Mucosa of gallbladder (tissue), 1 donor: Measurements from ENCODE around the gene SLC35F5. TPM values are rescaled to one million over a fixed set of nuclear protein-coding genes. Genes with fewer than 3 reads are reported as not detected.
"Not testable (repeated sequence)": the region's sequence is repeated elsewhere in the genome, so short reads cannot be mapped to it uniquely, and the experiment has no call there.

Source experiments
- DNase-seq: peaks from one replicate; pipeline ENCODE4 v3.0.0-alpha.2; 2020; ENCODE audit warnings: low spot score
- total RNA-seq: library from RNA; stranded (reverse); gene quantifications from one replicate; pipeline ENCODE4 v1.2.1, GENCODE V29; 2021
- donor health status: DM: no; HTN: no; CAD: no.

The SLC35F5 gene, protein sequence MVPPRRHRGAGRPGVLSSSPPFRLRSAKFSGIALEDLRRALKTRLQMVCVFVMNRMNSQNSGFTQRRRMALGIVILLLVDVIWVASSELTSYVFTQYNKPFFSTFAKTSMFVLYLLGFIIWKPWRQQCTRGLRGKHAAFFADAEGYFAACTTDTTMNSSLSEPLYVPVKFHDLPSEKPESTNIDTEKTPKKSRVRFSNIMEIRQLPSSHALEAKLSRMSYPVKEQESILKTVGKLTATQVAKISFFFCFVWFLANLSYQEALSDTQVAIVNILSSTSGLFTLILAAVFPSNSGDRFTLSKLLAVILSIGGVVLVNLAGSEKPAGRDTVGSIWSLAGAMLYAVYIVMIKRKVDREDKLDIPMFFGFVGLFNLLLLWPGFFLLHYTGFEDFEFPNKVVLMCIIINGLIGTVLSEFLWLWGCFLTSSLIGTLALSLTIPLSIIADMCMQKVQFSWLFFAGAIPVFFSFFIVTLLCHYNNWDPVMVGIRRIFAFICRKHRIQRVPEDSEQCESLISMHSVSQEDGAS
- total RNA-seq = 82.6 TPM

GRCh38 chr2:113756355-113757137 lies at the start of gene SLC35F5:
Gene SLC35F5, minus strand, starts transcription at chr2:113756642. Its CDS starts 233 bp downstream, at chr2:113756409.
- DNase-seq = peak; percentile 94

- DNase-seq = no peak
Observed at GRCh38 chr2:113799375-113799774, 42.9 kb upstream of the SLC35F5 start.

DNA sequence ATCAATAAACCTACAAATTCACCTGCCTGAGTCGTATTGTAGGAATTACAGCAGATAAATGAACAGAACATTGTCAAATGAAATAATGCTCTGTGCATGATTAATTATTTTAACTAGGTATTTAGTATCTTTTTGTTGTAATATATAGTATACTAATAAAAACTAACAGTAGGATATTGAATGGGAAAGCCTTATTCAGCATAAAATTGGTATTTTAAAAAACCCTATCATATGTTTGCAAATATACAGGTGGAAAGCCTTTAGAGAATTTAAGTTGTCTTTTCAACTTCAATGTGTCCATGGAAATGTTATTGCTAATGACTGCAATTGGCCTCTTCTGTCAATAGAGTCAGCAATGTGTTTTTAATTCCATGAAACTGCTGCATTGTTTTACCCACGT lies 40.8 kb upstream of the SLC35F5 start:
- no peak for DNase-seq

DNA sequence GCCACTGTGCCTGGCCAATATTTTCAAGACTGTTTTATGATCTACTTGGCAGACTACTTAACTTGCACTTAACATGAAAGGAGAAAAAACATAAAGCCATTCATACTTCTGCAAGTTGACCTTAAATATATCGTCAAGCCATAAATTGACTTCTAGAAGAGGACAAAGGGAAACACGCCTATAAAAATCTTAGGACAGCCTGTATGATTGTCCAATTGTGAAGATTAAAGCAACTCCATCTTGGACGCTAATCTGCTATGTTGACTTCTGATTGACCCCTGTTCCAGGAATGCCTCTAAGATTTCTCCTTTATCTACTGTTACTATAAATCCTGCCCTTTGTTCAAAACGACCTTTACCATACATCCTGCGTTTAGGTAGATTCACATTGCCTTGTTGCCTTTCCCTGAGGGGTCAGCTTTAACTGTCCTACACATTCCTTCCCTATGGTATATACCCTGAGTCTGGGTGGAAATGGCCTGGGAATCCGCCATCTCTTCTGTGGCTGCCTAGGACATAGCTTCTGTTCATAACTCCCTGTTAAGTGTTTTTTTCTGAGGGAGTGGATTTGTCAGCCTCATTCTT lies 40.2 kb upstream of the SLC35F5 start:
- DNase-seq = no peak

DNA sequence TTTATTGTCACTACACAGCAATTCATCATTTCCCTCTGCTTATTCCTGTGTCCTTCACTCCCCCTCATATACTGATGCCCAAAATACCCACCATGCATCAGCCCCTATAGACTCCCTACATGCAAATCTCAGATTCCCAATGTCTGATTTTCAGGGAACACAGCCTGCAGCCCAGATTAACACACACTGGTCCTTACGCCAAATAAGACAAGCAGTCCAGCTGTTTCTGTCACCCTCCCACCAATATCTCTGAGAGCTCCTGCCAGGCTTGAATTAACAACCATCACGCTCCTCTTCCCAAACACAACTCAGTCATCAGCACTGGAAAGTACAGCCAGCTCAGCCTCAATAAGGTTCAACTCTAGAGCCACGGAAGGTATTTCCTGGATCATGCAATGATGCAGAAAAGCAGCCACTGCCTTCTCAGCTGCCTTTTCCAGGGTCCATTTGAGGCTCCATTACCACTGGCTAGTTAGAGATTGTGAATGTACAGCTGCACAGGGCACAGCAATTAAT lies 39.0 kb upstream of the SLC35F5 start:
- DNase-seq = no peak

- DNase-seq = no peak
Observed at GRCh38 chr2:113791697-113792590, 35.5 kb upstream of the SLC35F5 start.

DNA sequence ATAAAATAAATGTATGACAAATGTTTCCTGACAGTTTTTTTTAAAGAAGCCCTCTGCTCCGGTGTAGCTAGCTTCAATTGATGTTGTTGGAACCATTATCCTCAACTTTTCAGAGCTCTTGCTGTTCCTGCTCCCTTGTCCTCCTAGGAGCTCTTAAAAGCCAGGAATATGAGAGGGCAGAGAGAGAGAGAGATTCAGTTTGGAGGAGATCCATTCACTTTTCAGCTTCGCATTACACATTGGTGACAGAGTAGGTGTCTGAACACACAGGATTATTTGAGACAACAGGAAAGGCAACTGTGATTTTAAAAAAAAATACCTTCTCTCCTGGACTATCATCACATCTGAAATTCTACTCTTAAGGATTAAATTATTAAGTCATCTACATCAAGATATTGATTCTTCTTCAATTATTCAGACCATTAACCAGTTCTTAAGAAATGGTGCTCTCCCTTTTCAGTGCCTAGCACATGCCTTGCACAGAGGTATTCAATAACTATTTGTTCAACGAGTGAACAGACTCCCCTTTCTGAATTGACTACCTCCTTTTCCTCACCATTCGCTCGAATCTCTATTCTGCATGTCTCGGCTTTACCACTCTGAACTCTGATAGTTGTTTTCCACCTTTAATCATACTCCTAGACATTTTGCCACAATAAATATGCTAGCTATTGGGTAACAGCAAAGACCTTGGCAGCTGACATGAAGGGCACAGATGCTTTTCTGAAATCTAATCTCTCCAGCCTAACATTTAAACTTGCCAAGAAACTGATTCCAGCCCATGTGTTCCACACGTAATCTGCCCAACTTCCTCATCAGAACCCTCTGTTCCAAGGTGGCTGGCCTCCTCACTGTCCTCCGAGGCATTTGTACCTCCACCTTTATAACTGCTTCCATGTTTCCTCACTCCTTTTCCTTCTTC lies 28.6 kb upstream of the SLC35F5 start:
- DNase-seq = no peak

DNA sequence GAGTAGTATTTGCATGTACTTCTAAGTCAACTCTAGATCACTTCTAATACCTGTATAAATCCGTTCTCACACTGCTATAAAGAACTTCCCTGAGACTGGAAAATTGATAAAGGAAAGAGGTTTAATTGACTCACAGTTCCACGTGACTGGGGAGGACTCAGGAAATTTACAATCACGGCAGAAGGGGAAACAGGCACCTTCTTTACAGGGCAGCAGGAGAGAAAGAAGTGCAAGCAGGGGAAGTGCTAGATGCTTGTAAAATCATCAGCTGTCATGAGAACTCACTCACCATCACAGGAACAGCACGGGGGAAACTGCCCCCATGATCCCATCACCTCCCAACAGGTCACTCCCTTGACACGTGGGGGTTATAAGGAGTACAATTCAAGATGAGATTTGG lies 24.0 kb upstream of the SLC35F5 start:
- no peak for DNase-seq

GRCh38 chr2:113777371-113777770 lies 20.9 kb upstream of the SLC35F5 start:
- DNase-seq = no peak

DNA sequence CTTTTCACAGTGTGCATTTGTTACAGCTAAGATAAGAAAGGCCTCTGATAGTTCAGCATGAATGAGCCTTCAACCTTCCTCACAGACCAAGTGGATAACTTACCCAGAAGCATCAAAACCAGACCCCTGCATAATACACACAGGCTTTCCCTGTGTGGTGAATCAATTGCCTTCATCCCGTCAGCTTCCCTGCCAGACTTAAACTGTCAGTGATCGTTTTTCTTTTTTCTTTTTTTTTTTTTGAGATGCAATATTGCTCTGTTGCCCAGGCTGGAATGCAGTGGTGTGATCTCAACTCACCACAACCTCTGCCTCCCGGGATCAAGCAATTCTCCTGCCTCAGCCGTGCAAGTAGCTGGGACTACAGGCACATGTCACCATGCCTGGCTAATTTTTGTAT lies 20.5 kb upstream of the SLC35F5 start:
- DNase-seq = no peak

DNA sequence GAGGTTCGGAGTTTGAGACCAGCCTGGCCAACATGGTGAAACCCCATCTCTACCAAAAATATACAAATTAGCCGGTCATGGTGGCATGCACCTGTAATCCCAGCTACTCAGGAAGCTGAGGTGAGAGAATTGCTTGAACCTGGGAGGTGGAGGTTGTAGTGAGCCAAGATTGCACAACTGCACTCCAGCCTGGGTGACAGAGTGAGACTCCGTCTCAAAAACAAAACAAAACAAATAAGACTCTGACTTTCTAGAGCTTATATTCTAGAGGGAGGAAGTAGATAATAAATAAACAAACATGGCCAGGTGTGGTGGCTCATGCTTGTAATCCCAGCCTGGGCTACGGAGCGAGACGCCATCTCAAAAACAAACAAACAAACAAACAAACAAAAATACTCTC lies 18.2 kb upstream of the SLC35F5 start:
- DNase-seq = not testable (repeated sequence)

GRCh38 chr2:113770929-113771328 lies 14.5 kb upstream of the SLC35F5 start:
- DNase-seq = no peak

- no peak for DNase-seq
Observed at GRCh38 chr2:113769555-113769954, 13.1 kb upstream of the SLC35F5 start.

DNA sequence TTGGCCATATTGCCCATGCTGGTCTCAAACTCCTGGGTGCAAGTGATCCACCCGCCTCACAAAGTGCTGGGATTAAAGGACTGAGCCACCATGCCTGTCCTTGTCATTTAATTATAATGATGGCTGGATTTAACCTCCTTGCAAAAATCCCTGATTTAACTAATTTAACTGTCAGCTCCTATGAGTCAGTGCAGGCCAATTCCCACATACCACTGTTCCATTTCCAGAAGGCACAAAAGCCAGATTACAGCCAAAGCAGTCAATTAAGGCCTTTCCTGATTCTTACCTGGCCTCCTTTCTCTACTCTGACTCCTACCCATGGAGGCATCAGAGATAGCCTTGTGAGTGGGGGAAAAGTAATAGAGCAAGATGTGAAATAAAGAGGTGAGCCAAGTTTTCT lies 12.3 kb upstream of the SLC35F5 start:
- no peak for DNase-seq

- DNase-seq = no peak
Observed at GRCh38 chr2:113767811-113768460, 11.5 kb upstream of the SLC35F5 start.

GRCh38 chr2:113765276-113765675 lies 8.8 kb upstream of the SLC35F5 start:
- DNase-seq = no peak

DNA sequence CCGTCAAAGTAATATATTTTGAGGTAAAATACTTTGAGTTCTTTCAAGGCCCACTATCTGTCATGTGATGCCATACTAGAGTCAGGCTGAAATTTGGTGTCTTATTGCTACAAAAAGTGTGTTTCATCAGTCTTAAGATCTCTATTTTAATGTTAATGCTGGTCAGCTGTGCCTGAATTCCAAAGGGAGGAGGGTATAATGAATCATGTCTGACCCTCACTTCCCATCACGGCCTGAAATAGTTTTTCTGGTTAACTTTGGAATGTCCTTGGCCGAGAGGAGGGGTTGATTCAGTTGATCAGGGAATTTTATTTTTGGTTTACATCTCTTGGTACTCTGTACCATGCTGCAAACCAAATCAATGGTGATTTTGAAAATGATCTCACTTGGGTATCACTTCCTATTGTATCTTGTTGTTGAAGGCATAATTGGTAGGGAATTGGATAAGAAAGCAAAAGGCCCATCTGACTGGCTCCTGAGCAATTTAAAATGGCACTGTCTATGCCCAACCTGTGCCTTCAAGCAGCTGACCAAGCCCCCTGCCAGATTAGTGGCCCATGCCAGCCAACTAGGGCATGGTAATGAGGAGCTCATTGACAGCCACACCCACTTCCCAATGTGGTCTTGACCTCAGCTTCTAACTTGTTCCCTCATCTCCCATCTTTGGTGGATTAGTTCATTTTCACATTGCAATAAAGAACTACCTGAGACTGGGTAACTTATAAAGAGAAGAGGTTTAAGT lies 6.1 kb upstream of the SLC35F5 start:
- DNase-seq = no peak

GRCh38 chr2:113760400-113760799 lies 4.0 kb upstream of the SLC35F5 start:
- no peak for DNase-seq

DNA sequence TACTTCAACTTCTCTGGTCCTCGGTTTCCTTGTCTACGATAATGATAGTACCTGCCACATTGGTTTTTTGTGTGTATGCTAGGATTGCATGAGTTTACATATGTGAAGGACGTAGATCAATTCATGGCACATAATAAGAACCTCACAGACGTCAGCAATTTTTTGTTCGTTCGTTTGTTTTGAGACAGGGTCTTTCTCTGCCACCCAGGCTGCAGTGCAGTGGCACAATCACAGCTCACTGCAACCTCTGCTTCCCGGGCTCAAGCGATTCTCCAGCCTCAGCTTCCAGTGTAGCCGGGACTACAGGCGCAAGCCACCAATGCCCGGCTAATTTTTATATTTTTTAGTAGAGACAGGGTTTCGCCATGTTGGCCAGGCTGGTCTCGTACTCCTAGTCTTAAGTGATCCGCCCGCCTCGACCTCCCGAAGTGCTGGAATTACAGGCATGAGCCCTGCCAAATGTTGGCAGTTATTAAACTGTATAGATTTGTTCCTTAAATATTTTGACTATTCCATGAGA lies 756 bp upstream of the SLC35F5 start:
- DNase-seq = no peak
